IMR-90 (cell line): ENCODE measurements around the gene LCNL1. TPM values are rescaled to one million over a fixed set of nuclear protein-coding genes. Genes with fewer than 3 reads are reported as not detected.

Source experiments
- ATAC-seq: fragments of 200-7000 bp; cut with Tn5 transposase; 2 replicates; pipeline ENCODE4 v1.9.1; 2020; ENCODE audit warnings: low read depth, mild to moderate bottlenecking, moderate library complexity
- BruUV-seq: library from RNA; stranded (reverse); fragments of 400-500 nt; replicated peaks from 2 replicates; lab custom pipeline; 2021; lab: Mats Ljungman, UMichigan
- CTCF ChIA-PET: fragments of 300-600 bp; formaldehyde crosslinking; extraction: SDS; loops from one replicate; lab custom pipeline; 2021; ENCODE audit warnings: antibody characterized with exemption; lab: Yijun Ruan, JAX
- POLR2A ChIA-PET: fragments of 300-600 bp; sonication (Branson Sonifier 250); formaldehyde crosslinking; loops from one replicate; lab custom pipeline; 2022; ENCODE audit warnings: antibody characterized with exemption; ENCODE audit not compliant: unreplicated experiment; lab: Charles Lee
- DNase-seq: peaks from one replicate; pipeline ENCODE4 v3.0.0; 2013
- H2AFZ ChIP-seq: replicated peaks from 2 replicates; pipeline ENCODE3; 2013; ENCODE audit warnings: low read length, mild to moderate bottlenecking; ENCODE audit not compliant: poor library complexity
- H2AK5ac ChIP-seq: 2 replicates; pipeline ENCODE4 v1.6.1; 2013; ENCODE audit warnings: low read depth, low read length, inconsistent platforms
- H2AK9ac ChIP-seq: replicated peaks from 2 replicates; pipeline ENCODE3; 2013; ENCODE audit warnings: mild to moderate bottlenecking, low read depth, low read length, moderate library complexity; ENCODE audit not compliant: poor library complexity
- H2BK120ac ChIP-seq: 2 replicates; pipeline ENCODE4 v1.6.1; 2013; ENCODE audit warnings: low read depth, low read length, inconsistent platforms
- H2BK15ac ChIP-seq: 3 replicates; pipeline ENCODE4 v1.6.1; 2013; ENCODE audit warnings: low read depth, low read length, inconsistent platforms
- H2BK20ac ChIP-seq: 2 replicates; pipeline ENCODE4 v1.6.1; 2013; ENCODE audit warnings: low read depth, mild to moderate bottlenecking, inconsistent platforms, low read length, moderate library complexity
- H2BK5ac ChIP-seq: 2 replicates; pipeline ENCODE4 v1.6.1; 2013; ENCODE audit warnings: mild to moderate bottlenecking, low read depth, low read length, inconsistent platforms; ENCODE audit not compliant: poor library complexity, severe bottlenecking
- H3K14ac ChIP-seq: replicated peaks from 2 replicates; pipeline ENCODE4 v1.6.1; 2013; ENCODE audit warnings: low read depth, low read length, inconsistent platforms
- H3K18ac ChIP-seq: 2 replicates; pipeline ENCODE4 v1.6.1; 2013; ENCODE audit warnings: low read depth, low read length, control low read depth
- H3K23ac ChIP-seq: 2 replicates; pipeline ENCODE4 v1.6.1; 2013; ENCODE audit warnings: low read depth, low read length, inconsistent platforms
- H3K27ac ChIP-seq: 2 replicates; pipeline ENCODE4 v1.5.1; 2013; ENCODE audit warnings: mild to moderate bottlenecking, control low read depth, low read length; ENCODE audit not compliant: insufficient read depth
- H3K27me3 ChIP-seq: 2 replicates; pipeline ENCODE4 v1.6.1; 2013; ENCODE audit warnings: low read length; ENCODE audit not compliant: control insufficient read depth, insufficient read depth
- H3K36me3 ChIP-seq: 2 replicates; pipeline ENCODE4 v1.6.1; 2013; ENCODE audit warnings: low read length, mixed read lengths; ENCODE audit not compliant: control insufficient read depth, insufficient read depth
- H3K4ac ChIP-seq: 2 replicates; pipeline ENCODE4 v1.6.1; 2013; ENCODE audit warnings: low read depth, low read length, inconsistent platforms
- H3K4me1 ChIP-seq: 2 replicates; pipeline ENCODE4 v1.6.1; 2013; ENCODE audit warnings: low read length, mixed read lengths; ENCODE audit not compliant: control insufficient read depth, insufficient read depth
- H3K4me2 ChIP-seq: 2 replicates; pipeline ENCODE4 v1.6.1; 2013; ENCODE audit warnings: low read depth, mild to moderate bottlenecking, control low read depth, low read length, moderate library complexity
- H3K4me3 ChIP-seq: 2 replicates; pipeline ENCODE4 v1.5.1; 2013; ENCODE audit warnings: low read depth, mild to moderate bottlenecking, control low read depth, low read length, moderate library complexity; ENCODE audit not compliant: insufficient read depth
- H3K56ac ChIP-seq: 2 replicates; pipeline ENCODE4 v1.6.1; 2013; ENCODE audit warnings: low read length, inconsistent platforms; ENCODE audit not compliant: insufficient read depth; ENCODE audit errors: extremely low read depth
- H3K79me1 ChIP-seq, 2 experiments: 2 replicates each; pipeline ENCODE4 v1.6.1; 2013; ENCODE audit warnings: low read length in 2 of 2, inconsistent platforms in 1 of 2, low read depth in 1 of 2
- H3K9ac ChIP-seq: 2 replicates; pipeline ENCODE4 v1.6.1; 2013; ENCODE audit warnings: low read depth, low read length, control low read depth
- H3K9me1 ChIP-seq: 2 replicates; pipeline ENCODE4 v1.6.1; 2013; ENCODE audit warnings: low read length, inconsistent platforms; ENCODE audit not compliant: insufficient read depth
- H3K9me3 ChIP-seq: 2 replicates; pipeline ENCODE4 v1.6.1; 2013; ENCODE audit warnings: low read length; ENCODE audit not compliant: control insufficient read depth, insufficient read depth
- H4K20me1 ChIP-seq: 2 replicates; pipeline ENCODE4 v1.6.1; 2013; ENCODE audit warnings: low read length, inconsistent platforms; ENCODE audit not compliant: insufficient read depth
- H4K5ac ChIP-seq: 2 replicates; pipeline ENCODE4 v1.6.1; 2013; ENCODE audit warnings: mild to moderate bottlenecking, low read depth, low read length, control low read depth
- H4K8ac ChIP-seq, 2 experiments: 2 replicates each; pipeline ENCODE4 v1.6.1; 2013; ENCODE audit warnings: low read depth in 2 of 2, low read length in 2 of 2, control low read depth in 1 of 2, inconsistent platforms in 1 of 2
- H4K91ac ChIP-seq: 2 replicates; pipeline ENCODE4 v1.6.1; 2013; ENCODE audit warnings: low read depth, low read length, inconsistent platforms; ENCODE audit not compliant: insufficient read depth
- CTCF ChIP-seq: conservative IDR thresholded peaks from 2 replicates; pipeline ENCODE4 v1.5.1; 2012; ENCODE audit warnings: mild to moderate bottlenecking, low read depth, low read length, improper control_type of control experiment
- WGBS, 2 experiments: methylation state at CpG; one replicate each; pipeline versions ENCODE4 v1.1.5 to v1.1.7; 2013; ENCODE audit warnings: missing lambda C conversion rate in 2 of 2; ENCODE audit not compliant: insufficient read length in 1 of 2; ENCODE audit errors: extremely low coverage in 2 of 2; 5-methylcytosine and 5-hydroxymethylcytosine counted together
- dilution Hi-C: fragments of 300-500 bp; cut with HindIII; formaldehyde crosslinking; loops from one replicate; pipeline ENCODE4 v1.14.3; 2018; ENCODE audit warnings: low sequenced_read_pairs; ENCODE audit not compliant: unreplicated experiment
- in situ Hi-C: fragments of 300-500 bp; cut with MboI; formaldehyde crosslinking; loops from 3 replicates; pipeline ENCODE4 v1.14.3; 2019; ENCODE audit warnings: low sequenced_read_pairs, inconsistent platforms, mixed read lengths
- intact Hi-C: fragments of 100-400 bp; cut with micrococcal nuclease; formaldehyde crosslinking; loops from 2 replicates; pipeline ENCODE4 v1.10.0; 2022
- polyA plus RNA-seq, 3 experiments: library from polyadenylated mRNA; depleted of rRNA; stranded (reverse); fragments of >200 nt; gene quantifications; 2 replicates each; pipeline ENCODE4 v1.2.3, GENCODE V29; 2012; ENCODE audit warnings: low replicate concordance in 1 of 3
- total RNA-seq: library from RNA; depleted of rRNA; stranded (reverse); fragments of >200 nt; gene quantifications from 2 replicates; pipeline ENCODE4 v1.2.3, GENCODE V29; 2012
- TF ChIP-seq, protein P1 (sequence below): fragments of 150-350 bp; IDR thresholded peaks from 2 replicates; pipeline ENCODE4 v1.6.1; 2016; ENCODE audit warnings: low read depth, mild to moderate bottlenecking, low read length, moderate library complexity, borderline replicate concordance

Gene LCNL1
- total and polyA plus RNA-seq, 2 of the 4 experiments (the other 2 are of a cell fraction): 0.15 TPM; not detected in 1

GRCh38 chr9:136975644-136976043 lies 7.1 kb upstream of the LCNL1 start:
- H4K91ac ChIP-seq: no peak overlapping the region
- ATAC-seq: no peak
- dilution Hi-C loops: no loop called here

More at GRCh38 chr9:136975644-136976043, 7.1 kb upstream of the LCNL1 start:
- Histone ChIP-seq H2AK5ac (no peak overlapping the region; the same call in 1 of the 2 replicates), H3K4me3 (no peak overlapping the region), H3K4me1 (peaks cover 7% of the 10 kb centered on the region; the same call in 1 of the 2 replicates), H3K9me1 (no peaks in the 10 kb centered on the region), H2BK5ac (no peak overlapping the region), H3K27me3 (peaks cover 15% of the 10 kb centered on the region; the same call in 1 of the 2 replicates), H3K9ac (no peak overlapping the region), H3K79me1 (no peaks in the 10 kb centered on the region), H3K4me2 (no peak overlapping the region), H3K56ac (no peak overlapping the region), H2AK9ac (no peak overlapping the region), H2AFZ (peak overlapping the region; percentile 23), H3K36me3 (no peaks in the 10 kb centered on the region), H2BK20ac (no peak overlapping the region), H3K4ac (no peak overlapping the region), H3K18ac (no peak overlapping the region), H3K23ac (no peak overlapping the region), H4K8ac (no peak overlapping the region), H3K27ac (no peak overlapping the region), H4K5ac (no peak overlapping the region), H3K14ac (no peak overlapping the region), H4K20me1 (no peaks in the 10 kb centered on the region), H3K9me3 (no peaks in the 10 kb centered on the region), H2BK120ac (no peak overlapping the region), H2BK15ac (no peak overlapping the region)
- CTCF ChIA-PET: interaction anchor here (1.1 kb wide), 1 partner anchor 11 kb away, joined by 3 read pairs; no protein-coding TSS in a partner anchor
- no peak for DNase-seq
- in situ Hi-C loops (no loop called here), intact Hi-C loops (no loop called here)
- POLR2A ChIA-PET: no interaction called here
- TF ChIP-seq CTCF: peak; percentile 16; the same call in 1 of the 2 replicates
- TF ChIP-seq, protein P1, sequence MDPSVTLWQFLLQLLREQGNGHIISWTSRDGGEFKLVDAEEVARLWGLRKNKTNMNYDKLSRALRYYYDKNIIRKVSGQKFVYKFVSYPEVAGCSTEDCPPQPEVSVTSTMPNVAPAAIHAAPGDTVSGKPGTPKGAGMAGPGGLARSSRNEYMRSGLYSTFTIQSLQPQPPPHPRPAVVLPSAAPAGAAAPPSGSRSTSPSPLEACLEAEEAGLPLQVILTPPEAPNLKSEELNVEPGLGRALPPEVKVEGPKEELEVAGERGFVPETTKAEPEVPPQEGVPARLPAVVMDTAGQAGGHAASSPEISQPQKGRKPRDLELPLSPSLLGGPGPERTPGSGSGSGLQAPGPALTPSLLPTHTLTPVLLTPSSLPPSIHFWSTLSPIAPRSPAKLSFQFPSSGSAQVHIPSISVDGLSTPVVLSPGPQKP: no peak
- no TSS peak for BruUV-seq
- WGBS, 2 experiments: 75% methylated on average over 4 of the region's 14 CpGs; no CpG with 5 or more reads in 1 of the 2 experiments
